ENCODE measurements around the gene EFCAB6. TPM values are rescaled to one million over a fixed set of nuclear protein-coding genes. Genes with fewer than 3 reads are reported as not detected.

EFCAB6 gene
- total and polyA plus RNA-seq, 10 of the 15 experiments (the other 5 are each of a cell fraction or from before 2014, with no cell fraction given), result 0.05 to 0.42 (median 0.19) TPM

DNA sequence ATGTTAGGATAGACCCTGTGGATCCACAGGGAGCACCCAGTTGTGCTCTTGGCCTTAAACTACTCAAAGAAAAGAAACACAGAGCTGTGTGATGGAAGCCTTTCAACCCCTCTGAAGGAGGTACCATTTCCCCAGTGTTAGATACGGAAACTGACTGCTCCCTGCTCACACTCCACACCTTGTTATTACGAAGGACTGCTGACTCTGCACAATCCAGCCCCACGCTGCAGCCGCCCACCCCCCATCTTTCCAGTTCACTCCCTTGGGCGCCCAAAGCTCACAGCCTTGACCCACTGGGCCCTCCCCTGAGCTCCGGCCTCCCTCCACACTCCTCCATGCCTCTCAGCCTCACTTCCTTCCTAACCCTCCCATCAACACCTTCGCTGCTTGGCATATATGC is 75.5 kb downstream of the EFCAB6 start:
- intact Hi-C loops (cut with micrococcal nuclease; ENCODE audit: unreplicated experiment), result no loop called here
- TF ChIP-seq SPI1 (IDR thresholded peaks at IDR 0.05; ENCODE audit: borderline replicate concordance, insufficient read depth, low read depth, low read length) (no peak), LARP7 (IDR thresholded peaks at IDR 0.05) (no peak), BRCA1 (IDR thresholded peaks at IDR 0.05; ENCODE audit: low read depth, low read length) (no peak), NFXL1 (IDR thresholded peaks at IDR 0.05; ENCODE audit: borderline replicate concordance) (no peak), SUPT20H (IDR thresholded peaks at IDR 0.05; ENCODE audit: borderline replicate concordance, control insufficient read depth, low read depth, low read length) (no peak), RAD21 (IDR thresholded peaks at IDR 0.05; ENCODE audit: insufficient read depth, low read depth, low read length) (no peak), TARDBP (IDR thresholded peaks at IDR 0.05; ENCODE audit: borderline replicate concordance) (no peak), RFX5 (IDR thresholded peaks at IDR 0.05; ENCODE audit: low read depth, low read length) (no peak), ATF7 (IDR thresholded peaks at IDR 0.05; ENCODE audit: low read depth) (no peak)
- H4K20me1 ChIP-seq (ENCODE audit: control insufficient read depth, insufficient read depth), result no peaks in the 10 kb centered on the region
- H3K79me2 ChIP-seq (ENCODE audit: control insufficient read depth, insufficient read depth, low read length), result no peaks in the 10 kb centered on the region
- no peaks in the 10 kb centered on the region for H3K4me1 ChIP-seq (ENCODE audit: control insufficient read depth, insufficient read depth, low read length)
- in situ Hi-C loops (cut with MboI), result no loop called here
- H2AFZ ChIP-seq (ENCODE audit: control insufficient read depth, low read depth, low read length), result no peak overlapping the region
- H3K27ac ChIP-seq (ENCODE audit: control insufficient read depth, insufficient read depth), result no peak overlapping the region
- BruUV-seq (replicated peaks), result no TSS peak
- SMC1A ChIA-PET (ENCODE audit: uncharacterized antibody, unreplicated experiment), result no interaction called here
- H3K4me2 ChIP-seq (ENCODE audit: control insufficient read depth, insufficient read depth), result no peak overlapping the region
- H3K27me3 ChIP-seq (replicated peaks in 1 of 2; ENCODE audit: control insufficient read depth in 2 of 2, insufficient read depth in 2 of 2, low read length in 1 of 2), result no peaks in the 10 kb centered on the region; a peak in 2 of 4 replicates
- CTCF ChIA-PET, result no interaction called here
- no peak overlapping the region for H3K9ac ChIP-seq (ENCODE audit: control insufficient read depth, insufficient read depth, low read length)
- WGBS (ENCODE audit: insufficient coverage, insufficient replicate concordance, low lambda C conversion rate, missing lambda C conversion rate), result 43% methylated on average over 7 of the region's 7 CpGs
- FAIRE-seq (no peak), ATAC-seq (no peak), DNase-seq (ENCODE audit: low read depth, low spot score) (no peak)
- no peaks in the 10 kb centered on the region for H3K9me3 ChIP-seq (replicated peaks; ENCODE audit: control insufficient read depth, insufficient read depth, low read length)
- H3K36me3 ChIP-seq (ENCODE audit: control insufficient read depth in 2 of 2, insufficient read depth in 2 of 2, low read length in 1 of 2), result no peaks in the 10 kb centered on the region
- no peak overlapping the region for H3K4me3 ChIP-seq
- RAD21 ChIA-PET (ENCODE audit: unreplicated experiment), result no interaction called here
- POLR2A ChIA-PET, result no interaction called here

Data from GM12878 (cell line).